ENCODE measurements around the gene FABP1.

The FABP1 gene

GRCh38 chr2:88116669-88117432, 11.0 kb downstream of the FABP1 start:
- in situ Hi-C loops (cut with HindIII; ENCODE audit: low sequenced_read_pairs) = no loop called here

GRCh38 chr2:88115825-88116518, 11.9 kb downstream of the FABP1 start:
- in situ Hi-C loops (cut with HindIII; ENCODE audit: low sequenced_read_pairs) = no loop called here

- in situ Hi-C loops (cut with HindIII; ENCODE audit: low sequenced_read_pairs) = no loop called here
These were observed 13.0 kb downstream of the FABP1 start for GRCh38 chr2:88114889-88115288.

- in situ Hi-C loops (cut with HindIII; ENCODE audit: low sequenced_read_pairs) = no loop called here
These were observed 14.8 kb downstream of the FABP1 start for GRCh38 chr2:88113069-88113468.

GRCh38 chr2:88110830-88111229, 17.0 kb downstream of the FABP1 start:
- in situ Hi-C loops (cut with HindIII; ENCODE audit: low sequenced_read_pairs) = no loop called here

GRCh38 chr2:88108796-88109195, 19.1 kb downstream of the FABP1 start:
- in situ Hi-C loops (cut with HindIII; ENCODE audit: low sequenced_read_pairs) = no loop called here

- in situ Hi-C loops (cut with HindIII; ENCODE audit: low sequenced_read_pairs) = no loop called here
These were observed 27.4 kb downstream of the FABP1 start for GRCh38 chr2:88100489-88100858.

GRCh38 chr2:88099798-88100488, 27.9 kb downstream of the FABP1 start:
- in situ Hi-C loops (cut with HindIII; ENCODE audit: low sequenced_read_pairs) = no loop called here

- in situ Hi-C loops (cut with HindIII; ENCODE audit: low sequenced_read_pairs) = no loop called here
These were observed 29.3 kb downstream of the FABP1 start for GRCh38 chr2:88098558-88098900.

GRCh38 chr2:88097891-88098557, 29.8 kb downstream of the FABP1 start:
- in situ Hi-C loops (cut with HindIII; ENCODE audit: low sequenced_read_pairs) = no loop called here

- in situ Hi-C loops (cut with HindIII; ENCODE audit: low sequenced_read_pairs) = no loop called here
These were observed 30.7 kb downstream of the FABP1 start for GRCh38 chr2:88097192-88097591.

- in situ Hi-C loops (cut with HindIII; ENCODE audit: low sequenced_read_pairs) = no loop called here
These were observed 31.2 kb downstream of the FABP1 start for GRCh38 chr2:88096708-88097107.

- in situ Hi-C loops (cut with HindIII; ENCODE audit: low sequenced_read_pairs) = no loop called here
These were observed 32.8 kb downstream of the FABP1 start for GRCh38 chr2:88095022-88095421.

- in situ Hi-C loops (cut with HindIII; ENCODE audit: low sequenced_read_pairs) = no loop called here
These were observed 35.1 kb downstream of the FABP1 start for GRCh38 chr2:88092773-88093172.

GRCh38 chr2:88091943-88092342, 35.9 kb downstream of the FABP1 start:
- in situ Hi-C loops (cut with HindIII; ENCODE audit: low sequenced_read_pairs) = no loop called here

- in situ Hi-C loops (cut with HindIII; ENCODE audit: low sequenced_read_pairs) = no loop called here
These were observed 37.2 kb downstream of the FABP1 start for GRCh38 chr2:88090446-88091283.

GRCh38 chr2:88088999-88089398, 38.9 kb downstream of the FABP1 start:
- in situ Hi-C loops (cut with HindIII; ENCODE audit: low sequenced_read_pairs) = no loop called here

- in situ Hi-C loops (cut with HindIII; ENCODE audit: low sequenced_read_pairs) = no loop called here
These were observed 40.1 kb downstream of the FABP1 start for GRCh38 chr2:88087763-88088162.

GRCh38 chr2:88087073-88087472, 40.8 kb downstream of the FABP1 start:
- in situ Hi-C loops (cut with HindIII; ENCODE audit: low sequenced_read_pairs) = no loop called here

- in situ Hi-C loops (cut with HindIII; ENCODE audit: low sequenced_read_pairs) = no loop called here
These were observed 41.5 kb downstream of the FABP1 start for GRCh38 chr2:88086401-88086800.

- in situ Hi-C loops (cut with HindIII; ENCODE audit: low sequenced_read_pairs) = no loop called here
These were observed 42.3 kb downstream of the FABP1 start for GRCh38 chr2:88085602-88086001.
